Effector CD4-positive, alpha-beta T cell (primary cell): ENCODE results near the gene MARCHF9.
"Not testable (repeated sequence)": the region's sequence is repeated elsewhere in the genome, so short reads cannot be mapped to it uniquely, and the experiment has no call there.

Experiments
- DNase-seq: peaks from one replicate; pipeline ENCODE4 v3.0.0-alpha.2; 2020
- total RNA-seq: gene quantifications from one replicate; lab custom pipeline; 2026; lab: John Stamatoyannopoulos, UW

The MARCHF9 gene, protein sequence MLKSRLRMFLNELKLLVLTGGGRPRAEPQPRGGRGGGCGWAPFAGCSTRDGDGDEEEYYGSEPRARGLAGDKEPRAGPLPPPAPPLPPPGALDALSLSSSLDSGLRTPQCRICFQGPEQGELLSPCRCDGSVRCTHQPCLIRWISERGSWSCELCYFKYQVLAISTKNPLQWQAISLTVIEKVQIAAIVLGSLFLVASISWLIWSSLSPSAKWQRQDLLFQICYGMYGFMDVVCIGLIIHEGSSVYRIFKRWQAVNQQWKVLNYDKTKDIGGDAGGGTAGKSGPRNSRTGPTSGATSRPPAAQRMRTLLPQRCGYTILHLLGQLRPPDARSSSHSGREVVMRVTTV
- total RNA-seq = 52.3 reads per million, percentile 69 among the genes with 10 or more reads in this experiment

DNA sequence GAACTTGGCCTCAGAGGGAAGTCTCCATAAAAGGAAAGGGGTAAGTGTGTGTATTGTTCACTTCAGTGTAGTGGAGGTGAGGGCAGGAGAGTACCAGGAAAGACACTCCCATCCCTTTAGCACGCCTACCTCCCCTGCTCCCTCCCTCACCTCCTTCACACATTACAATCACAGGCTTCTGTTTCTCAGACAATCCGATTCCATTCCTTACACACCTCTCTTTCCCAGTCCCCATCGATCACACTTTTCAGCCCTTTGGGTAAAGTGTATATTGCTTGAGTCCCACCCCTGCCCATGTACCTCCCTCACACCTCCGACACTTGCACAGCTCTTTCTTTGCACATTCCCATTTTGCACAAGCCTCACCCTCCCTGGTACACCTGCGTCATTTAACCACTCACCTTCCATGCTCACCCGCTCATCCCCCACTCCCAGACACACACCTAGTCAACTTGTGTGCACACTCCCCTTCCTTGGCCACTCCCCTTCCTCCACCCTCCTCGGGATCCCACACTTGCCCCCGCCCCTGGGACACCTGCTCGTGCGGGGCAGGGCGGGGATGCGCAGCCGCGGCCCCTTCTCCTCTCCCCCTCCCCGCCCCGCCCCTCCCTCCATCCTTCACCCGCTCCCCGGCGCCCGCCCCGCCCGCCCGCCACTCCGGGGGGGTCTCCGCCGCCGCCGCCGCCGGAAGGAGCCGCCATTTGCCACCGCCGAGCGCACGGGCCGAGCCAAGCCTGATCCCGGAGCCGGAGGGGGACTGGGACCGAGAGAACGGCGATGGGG is at the start of gene MARCHF9:
Gene MARCHF9, plus strand, starts transcription at position 693 of the 783 bp plus-strand sequence. CDS start 426 bp downstream, outside the sequence.
- DNase-seq = peak; percentile 80

DNA sequence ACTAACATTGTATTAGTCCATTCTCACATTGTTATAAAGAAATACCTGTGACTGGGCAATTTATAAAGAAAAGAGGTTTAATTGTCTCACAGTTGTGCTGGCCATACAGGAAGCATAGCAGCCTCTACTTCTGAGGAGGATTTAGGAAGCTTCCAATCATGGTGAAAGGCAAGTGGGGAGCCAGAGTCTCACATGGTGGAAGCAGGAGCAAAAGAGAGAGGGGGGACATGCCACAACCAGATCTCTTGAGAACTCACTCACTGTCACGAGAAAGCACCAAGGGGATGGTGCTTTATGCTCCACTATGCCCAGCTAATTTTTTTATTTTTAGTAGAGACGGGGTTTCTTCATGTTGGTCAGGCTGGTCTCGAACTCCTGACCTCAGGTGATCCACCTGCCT is 47.7 kb upstream of the MARCHF9 start:
- DNase-seq = no peak

DNA sequence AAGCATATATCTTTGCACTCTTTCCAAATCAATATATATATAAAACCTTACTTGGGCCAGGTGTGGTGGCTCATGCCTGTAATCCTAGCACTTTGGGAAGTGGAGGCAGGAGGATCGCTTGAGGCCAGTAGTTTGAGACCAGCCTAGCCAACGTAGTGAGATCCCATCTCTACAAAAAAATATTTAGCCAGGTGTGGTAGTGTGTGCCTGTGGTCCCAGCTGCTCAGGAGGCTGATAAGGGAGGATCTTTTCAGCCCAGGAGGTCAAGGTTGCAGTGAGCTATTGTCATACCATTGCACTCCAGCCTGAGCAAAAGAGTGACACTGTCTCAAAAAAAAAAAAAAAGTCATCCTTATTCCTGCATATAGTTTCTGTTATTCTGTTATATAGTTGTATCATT is 46.6 kb upstream of the MARCHF9 start:
- no peak for DNase-seq

DNA sequence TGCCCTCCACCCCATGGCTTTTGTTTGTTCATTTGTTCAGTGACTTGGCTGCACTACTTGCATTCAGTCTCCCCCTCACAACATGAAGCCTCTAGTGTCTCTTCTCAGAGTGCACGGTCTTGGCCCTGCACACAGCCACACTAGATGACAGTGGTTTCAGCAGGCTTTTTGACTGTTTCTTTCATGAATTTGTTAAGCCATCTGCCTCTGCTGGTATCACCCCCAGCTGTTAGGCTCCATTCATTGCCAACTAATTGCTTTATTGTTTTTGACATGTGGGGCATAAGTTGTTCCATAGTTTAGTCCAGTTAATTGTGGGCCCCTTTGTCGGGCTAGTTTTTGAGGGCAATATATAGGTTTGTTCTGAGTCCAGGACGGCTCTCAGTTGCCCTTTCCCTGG is 42.2 kb upstream of the MARCHF9 start:
- DNase-seq = no peak

DNA sequence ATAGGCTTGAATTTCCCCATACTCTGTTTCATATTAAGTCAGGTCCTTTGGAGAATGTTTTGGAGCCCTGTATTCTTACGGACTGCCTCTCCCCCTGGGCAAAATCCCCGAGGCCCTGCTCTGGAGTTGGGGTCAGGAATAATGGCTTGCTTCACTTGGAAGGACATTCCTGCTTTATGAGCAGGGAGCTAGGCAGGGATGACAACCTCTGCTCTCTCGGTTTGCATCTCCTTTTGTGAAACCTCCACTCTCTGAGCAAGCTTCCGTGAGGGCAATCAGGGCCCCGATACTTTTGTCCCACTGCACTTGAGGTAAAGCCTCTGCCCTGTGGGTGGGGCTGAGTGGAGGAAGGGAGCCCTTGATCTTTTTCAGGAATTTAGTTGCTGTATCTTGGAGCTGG is 41.7 kb upstream of the MARCHF9 start:
- no peak for DNase-seq

DNA sequence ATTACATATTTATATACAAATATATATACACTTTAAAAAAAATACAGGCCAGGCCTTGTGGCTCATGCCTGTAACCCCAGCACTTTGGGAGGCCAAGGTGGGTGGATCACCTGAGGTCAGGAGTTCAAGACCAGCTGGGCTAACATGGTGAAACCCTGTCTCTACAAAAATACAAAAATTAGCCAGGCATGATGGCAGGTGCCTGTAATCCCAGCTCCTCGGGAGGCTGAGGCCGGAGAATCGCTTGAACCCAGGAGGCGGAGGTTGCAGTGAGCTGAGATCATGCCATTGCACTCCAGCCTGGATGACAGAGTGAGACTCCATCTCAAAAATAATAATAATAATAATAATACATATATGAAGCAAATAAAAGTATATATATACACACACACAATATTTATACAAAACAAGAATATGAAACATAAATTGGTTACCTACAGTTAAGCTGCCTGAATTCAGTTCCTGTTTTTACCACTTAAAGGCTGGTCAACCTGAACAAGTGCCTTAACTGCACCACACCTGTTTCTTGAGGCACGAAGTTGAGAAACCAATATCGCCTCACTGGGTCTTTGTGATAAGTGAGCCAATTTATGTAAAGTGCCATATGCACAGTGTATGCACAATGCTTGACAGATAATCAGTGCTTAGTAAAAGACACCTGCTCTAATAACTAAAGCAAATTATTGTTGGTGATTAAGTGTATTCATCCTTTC is 39.7 kb upstream of the MARCHF9 start:
- not testable (repeated sequence) for DNase-seq

DNA sequence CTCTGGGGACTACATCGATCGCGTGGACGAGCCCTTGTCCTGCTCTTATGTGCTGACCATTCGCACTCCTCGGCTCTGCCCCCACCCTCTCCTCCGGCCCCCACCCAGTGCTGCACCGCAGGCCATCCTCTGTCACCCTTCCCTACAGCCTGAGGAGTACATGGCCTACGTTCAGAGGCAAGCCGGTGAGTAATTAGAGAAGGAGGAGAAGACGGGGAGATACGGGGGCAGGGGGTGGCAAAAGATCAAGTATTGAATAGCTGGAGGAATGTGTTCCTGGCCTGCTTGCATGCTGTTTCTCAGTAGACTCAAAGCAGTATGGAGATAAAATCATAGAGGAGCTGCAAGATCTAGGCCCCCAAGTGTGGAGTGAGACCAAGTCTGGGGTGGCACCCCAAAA is 39.1 kb upstream of the MARCHF9 start:
- no peak for DNase-seq

DNA sequence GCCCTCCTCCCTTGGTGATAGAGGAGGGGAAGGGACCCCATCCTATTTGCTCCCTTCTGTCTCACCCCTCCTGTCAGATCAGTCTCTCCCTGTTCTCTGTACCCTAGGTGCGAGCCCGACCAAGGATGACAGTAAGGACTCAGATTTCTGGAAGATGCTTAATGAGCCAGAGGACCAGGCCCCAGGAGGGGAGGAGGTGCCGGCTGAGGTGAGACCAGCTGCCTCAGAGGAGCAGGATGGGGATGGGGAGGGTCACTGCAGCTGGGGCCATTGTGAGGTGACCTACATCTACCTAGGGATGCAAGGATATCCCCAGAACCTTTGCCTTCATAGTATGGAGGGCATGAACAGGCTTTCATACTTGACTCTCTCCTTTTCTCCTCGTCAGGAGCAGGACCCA is 38.6 kb upstream of the MARCHF9 start:
- no peak for DNase-seq

DNA sequence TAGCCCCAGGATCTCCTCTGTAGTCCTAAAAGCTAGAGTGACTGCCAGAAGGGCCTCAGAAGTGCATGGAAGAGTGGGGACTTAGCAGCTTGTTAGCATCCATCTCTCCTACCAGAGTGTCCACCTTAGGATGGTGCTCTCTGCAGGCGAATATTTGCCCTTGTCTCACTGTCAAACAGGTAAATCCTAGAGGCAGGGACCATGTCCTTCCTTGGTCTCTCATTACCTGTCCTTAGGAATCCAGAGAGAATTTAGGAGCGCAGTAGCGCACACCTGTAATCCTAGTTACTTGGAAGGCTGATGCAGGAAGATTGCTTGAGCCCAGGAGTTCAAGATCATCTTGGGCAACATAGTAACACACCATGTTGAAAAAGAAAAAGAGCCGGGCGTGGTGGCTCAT is 37.8 kb upstream of the MARCHF9 start:
- no peak for DNase-seq

DNA sequence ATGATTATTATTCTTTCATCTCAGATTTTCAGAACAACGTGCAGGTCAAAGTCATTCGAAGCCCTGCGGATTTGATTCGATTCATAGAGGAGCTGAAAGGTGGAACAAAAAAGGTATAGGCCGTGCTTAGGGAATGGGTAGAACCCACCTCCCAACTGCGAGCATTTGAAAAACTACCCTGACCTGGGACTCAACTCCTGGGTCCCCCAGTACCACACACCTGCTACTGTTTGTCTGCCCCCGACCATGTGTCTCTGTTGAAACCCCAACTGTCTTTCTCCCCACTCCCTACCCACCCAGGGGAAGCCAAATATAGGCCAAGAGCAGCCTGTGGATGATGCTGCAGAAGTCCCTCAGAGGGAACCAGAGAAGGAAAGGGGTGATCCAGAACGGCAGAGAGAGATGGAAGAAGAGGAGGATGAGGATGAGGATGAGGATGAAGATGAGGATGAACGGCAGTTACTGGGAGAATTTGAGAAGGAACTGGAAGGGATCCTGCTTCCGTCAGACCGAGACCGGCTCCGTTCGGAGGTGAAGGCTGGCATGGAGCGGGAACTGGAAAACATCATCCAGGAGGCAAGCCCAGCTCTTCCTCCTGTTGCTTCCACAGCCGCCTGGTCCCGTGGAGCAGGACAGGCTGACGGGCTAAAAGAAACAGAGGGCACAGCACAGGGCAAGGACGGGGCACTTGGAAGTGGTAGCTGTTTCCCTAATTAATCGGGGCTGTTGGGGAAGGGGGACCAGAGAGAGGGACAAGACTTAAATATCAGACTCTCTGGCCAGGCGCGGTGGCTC is 36.9 kb upstream of the MARCHF9 start:
- DNase-seq = no peak

DNA sequence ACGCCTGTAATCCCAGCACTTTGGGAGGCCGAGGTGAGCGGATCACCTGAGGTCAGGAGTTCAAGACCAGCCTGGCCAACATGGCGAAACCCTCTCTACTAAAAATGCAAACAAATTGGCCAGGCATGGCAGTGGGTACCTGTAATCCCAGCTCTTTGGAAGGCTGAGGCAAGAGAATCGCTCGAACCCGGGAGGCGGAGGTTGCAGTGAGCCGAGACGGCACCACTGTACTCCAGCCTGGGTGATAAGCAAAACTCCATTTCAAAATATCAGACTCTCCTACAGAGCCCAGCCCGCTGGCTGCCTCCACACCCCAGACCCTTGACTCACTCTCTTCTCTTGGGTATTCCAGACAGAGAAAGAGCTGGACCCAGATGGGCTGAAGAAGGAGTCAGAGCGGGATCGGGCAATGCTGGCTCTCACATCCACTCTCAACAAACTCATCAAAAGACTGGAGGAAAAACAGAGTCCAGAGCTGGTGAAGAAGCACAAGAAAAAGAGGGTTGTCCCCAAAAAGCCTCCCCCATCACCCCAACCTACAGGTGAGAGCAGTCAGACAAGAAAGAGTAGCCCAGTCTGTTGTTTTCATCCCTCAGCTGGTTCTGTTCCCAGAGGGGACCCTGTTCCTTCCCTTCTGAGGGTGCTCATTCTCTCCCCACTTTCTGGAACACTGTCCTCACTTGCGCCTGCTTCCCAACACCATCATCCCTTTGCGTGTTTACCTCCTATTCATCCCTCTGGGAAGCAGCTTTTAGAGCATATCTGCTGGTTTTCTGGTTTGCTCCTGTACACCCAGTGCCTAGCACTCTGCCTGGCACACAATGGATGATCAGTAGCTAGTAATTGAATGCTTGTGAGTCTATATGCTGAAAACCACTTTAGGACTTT is 36.0 kb upstream of the MARCHF9 start:
- no peak for DNase-seq

DNA sequence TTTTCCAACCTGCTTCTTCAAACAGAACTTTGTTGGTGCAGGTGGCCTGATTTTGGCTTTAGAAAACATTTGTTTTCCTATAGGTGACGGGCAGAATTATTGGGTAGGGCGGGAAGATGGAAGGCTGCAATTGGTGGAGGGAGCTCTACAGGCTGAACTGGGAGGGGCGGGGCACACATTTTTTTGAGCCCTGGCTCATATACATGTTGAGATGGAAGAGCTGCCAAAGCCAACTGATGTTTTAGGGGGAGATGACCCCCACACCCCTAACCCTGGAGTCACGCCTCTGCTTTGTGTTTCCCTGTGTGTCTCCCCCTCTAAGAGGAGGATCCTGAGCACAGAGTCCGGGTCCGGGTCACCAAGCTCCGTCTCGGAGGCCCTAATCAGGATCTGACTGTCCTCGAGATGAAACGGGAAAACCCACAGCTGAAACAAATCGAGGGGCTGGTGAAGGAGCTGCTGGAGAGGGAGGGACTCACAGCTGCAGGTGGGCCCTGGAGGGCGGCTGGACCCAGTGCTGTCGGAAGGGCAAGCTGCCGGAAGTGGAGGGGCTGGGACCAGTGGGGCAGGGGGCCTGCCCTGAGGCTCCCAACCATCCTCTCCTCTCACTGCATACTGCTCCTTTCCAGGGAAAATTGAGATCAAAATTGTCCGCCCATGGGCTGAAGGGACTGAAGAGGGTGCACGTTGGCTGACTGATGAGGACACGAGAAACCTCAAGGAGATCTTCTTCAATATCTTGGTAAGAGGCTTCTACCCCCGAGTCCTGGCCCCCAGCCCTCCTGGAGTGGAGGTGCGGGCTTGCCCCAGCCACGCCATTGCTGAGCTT is 34.9 kb upstream of the MARCHF9 start:
- no peak for DNase-seq

DNA sequence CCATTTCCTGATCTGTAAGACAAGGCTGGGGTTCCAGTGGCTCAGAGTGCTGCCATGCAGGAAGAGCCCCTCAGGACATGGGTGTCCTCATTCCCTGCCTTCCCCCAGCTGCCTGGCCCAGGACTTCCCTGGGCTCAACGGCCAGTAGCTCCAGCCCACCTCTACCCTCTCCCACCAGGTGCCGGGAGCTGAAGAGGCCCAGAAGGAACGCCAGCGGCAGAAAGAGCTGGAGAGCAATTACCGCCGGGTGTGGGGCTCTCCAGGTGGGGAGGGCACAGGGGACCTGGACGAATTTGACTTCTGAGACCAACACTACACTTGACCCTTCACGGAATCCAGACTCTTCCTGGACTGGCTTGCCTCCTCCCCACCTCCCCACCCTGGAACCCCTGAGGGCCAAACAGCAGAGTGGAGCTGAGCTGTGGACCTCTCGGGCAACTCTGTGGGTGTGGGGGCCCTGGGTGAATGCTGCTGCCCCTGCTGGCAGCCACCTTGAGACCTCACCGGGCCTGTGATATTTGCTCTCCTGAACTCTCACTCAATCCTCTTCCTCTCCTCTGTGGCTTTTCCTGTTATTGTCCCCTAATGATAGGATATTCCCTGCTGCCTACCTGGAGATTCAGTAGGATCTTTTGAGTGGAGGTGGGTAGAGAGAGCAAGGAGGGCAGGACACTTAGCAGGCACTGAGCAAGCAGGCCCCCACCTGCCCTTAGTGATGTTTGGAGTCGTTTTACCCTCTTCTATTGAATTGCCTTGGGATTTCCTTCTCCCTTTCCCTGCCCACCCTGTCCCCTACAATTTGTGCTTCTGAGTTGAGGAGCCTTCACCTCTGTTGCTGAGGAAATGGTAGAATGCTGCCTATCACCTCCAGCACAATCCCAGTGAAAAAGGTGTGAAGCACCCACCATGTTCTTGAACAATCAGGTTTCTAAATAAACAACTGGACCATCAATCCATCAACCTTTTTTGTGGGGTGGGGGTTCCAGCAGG is 34.0 kb upstream of the MARCHF9 start:
- no peak for DNase-seq

DNA sequence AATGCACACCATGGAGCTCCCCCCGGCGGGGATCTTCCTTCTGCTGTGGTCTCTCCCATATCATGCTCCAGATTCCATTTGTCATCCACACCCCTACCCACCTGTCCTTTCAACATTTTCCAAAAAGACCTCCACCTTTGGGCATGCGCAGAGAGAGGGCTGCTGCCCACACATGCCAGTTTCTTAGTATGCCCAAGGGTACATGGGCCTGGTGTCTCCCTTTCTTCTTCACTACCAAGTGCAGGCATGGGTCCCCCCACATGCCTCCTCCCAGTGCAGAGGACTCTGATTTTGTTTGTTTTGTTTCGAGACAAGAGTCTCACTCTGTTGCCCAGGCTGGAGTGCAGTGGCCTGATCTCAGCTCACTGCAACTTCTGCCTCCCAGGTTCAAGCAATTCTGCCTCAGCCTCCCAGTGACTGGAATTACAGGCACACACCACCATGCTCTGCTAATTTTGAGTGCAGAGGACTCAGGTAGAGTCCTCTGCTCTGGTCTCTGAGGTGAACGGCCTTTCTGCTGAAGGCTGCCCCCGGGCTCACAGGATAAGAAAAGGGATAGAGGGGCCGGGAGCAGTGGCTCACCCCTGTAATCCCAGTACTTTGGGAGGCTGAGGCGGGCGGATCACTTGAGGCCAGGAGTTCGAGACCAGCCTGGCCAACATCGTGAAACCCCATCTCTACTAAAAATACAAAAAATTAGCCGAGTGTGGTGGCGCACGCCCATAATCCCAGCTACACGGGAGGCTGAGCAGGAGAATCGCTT is 32.9 kb upstream of the MARCHF9 start:
- not testable (repeated sequence) for DNase-seq

DNA sequence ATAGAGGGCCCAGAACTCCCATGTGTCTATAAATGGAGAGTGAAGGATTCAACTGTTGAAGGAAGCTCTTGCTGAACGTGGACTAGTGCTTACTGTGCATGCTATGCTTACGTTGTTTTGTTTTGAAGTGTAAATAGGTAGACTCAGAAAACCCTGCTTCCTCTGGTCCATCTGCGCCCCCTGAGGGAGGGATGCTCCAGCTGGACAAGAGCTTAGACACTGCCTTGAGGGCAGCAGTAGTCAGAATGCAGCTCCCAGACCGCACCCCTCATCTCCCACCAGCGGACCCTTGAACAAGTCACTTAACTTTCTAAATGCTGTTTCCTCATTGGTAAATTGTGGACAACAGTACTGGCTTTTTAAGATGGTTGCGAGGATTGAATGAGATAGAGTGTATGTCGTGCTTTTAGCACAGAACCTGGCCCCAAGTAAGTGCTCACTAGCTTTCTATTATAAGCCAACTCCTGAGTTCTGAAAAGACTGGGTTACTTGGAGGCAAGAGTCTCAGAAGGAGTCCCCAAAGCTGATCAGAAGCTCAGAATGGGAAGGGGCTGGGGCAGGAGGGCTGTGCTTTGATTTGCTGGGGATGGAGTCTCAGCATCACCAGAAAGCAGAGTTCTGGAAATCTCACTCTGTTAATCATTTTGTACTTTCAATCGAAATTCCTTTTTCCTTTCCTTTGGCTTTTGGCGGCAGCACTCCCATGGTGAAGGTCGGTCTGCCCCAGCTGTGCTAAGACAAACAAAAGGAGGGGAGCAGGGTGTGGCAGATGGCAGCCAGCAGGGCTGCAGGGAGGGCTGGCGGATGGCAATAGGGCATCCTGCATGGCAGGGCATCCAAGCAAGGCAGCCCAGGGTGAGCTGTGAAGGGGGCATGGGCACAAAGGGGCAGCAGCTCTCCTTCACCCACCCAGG is 31.9 kb upstream of the MARCHF9 start:
- no peak for DNase-seq

DNA sequence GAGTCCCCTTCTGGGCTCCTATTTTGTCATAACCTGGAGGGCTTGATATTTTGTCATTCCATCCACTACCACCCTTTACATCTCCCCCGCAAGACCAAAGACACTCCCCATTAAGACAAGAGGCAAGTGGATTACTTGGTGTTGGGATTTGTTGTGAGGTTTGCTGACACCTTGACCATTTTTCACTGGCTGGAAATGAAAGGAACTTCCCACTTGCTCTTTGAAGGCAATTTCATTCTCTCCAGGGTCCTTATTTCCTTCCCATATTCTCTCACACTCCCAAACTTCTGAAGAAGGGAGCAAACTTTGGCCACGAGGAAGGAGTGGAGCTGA is 31.3 kb upstream of the MARCHF9 start:
- no peak for DNase-seq
